HG03354 (cell line): ENCODE data around the gene CXorf65.

ENCODE experiments used
- ATAC-seq: cut with Tn5 transposase; IDR thresholded peaks from one replicate; pipeline ENCODE4 v1.9.1; 2021; ENCODE audit warnings: mild to moderate bottlenecking; ENCODE audit not compliant: unreplicated experiment, poor library complexity, severe bottlenecking

CXorf65 gene

DNA sequence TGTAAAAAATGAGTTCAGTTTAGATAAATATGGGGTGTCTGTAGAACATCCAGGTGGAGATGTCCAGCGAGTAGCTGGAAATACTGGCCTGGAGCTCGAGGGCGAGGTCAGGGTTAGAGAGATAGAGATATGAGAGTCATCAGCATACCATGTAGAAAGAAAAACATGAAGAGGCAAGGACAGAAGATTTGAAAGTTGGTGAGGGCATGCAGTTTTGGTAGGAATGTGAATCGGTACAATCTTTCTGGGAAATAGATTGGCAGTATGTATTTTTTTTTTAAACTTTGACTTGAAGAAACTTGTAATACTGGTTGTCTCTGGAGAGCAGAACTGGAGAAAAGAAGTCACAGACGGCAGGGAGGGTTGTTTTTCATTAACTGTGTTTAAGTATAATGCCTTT is 36.0 kb downstream of the CXorf65 start:
- no peak for ATAC-seq

GRCh38 chrX:71068044-71068918 is 38.3 kb downstream of the CXorf65 start, which contains the start of gene SNX12:
Gene SNX12 (minus strand): TSS chrX:71068334. CDS start chrX:71068306, 28 bp downstream.
- peak; percentile 96 for ATAC-seq

- peak; percentile 1 for ATAC-seq
These were observed 38.9 kb downstream of the CXorf65 start for GRCh38 chrX:71067712-71068043.

- ATAC-seq, result no peak
These were observed 39.5 kb downstream of the CXorf65 start for GRCh38 chrX:71067089-71067488.

GRCh38 chrX:71060127-71060526 is 46.4 kb downstream of the CXorf65 start:
- no peak for ATAC-seq

DNA sequence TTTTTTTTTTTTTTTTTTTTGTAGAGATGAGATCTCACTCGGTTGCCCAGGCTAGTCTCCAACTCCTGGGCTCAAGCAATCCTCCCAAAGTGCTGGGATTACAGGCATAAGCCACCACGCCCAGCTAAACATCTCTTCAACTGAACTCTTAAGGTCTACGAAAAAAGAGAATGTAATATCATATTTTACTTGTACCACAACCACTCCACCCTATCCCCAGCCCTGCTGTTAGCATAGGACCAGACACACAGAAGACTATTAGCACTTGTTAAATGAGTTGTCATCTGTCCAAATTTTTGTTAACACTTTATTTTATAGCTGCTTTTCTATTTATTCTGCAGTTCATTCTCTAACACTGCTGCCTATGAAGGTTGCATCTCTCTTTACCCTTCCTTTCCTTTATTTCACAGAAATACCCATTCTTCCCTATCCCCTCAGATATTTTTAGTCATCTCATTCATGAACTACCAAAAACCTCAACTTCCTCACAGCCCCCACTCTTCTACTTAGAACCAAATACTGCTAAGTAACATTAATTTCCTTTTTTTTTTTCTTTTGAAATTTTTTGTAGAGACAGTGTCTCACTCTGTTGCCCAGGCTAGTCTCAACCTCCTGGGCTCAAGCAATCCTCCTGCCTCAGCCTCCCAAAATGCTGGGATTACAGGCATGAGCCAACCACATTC is 48.6 kb downstream of the CXorf65 start:
- ATAC-seq, result no peak

DNA sequence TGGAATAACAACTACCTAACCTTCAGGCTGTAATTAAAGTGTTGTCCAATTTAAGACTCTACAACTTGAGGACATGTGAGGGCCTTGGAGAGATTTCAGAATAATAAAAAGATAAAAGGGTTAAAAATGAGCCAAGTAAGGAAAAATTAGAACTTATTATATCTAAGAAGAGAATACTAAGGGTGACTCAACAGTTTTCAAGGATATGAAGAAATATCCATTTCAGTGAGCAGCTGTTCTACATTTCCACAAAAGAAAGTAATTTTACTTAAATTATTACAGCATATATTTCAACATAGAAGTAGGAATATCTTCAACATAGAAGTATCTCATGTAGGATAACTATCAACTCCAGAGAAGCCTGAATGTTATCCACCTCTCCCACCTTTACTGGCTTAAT is 49.7 kb downstream of the CXorf65 start:
- no peak for ATAC-seq
